OCI-LY3 (cell line): ENCODE data around the gene MCM8.

ENCODE experiments used
- CTCF ChIP-seq: fragments of 200-600, 300-600 bp; sonication (generic); IDR thresholded peaks from 2 replicates; pipeline ENCODE4 v1.5.1; 2014; ENCODE audit warnings: antibody characterized with exemption, low read length, low read depth
- EZH2phosphoT487 ChIP-seq: fragments of 200-600 bp; shearing (Covaris generic); IDR thresholded peaks from 2 replicates; pipeline ENCODE4 v1.6.1; 2018; ENCODE audit warnings: antibody characterized with exemption, mixed run types, low read depth

DNA sequence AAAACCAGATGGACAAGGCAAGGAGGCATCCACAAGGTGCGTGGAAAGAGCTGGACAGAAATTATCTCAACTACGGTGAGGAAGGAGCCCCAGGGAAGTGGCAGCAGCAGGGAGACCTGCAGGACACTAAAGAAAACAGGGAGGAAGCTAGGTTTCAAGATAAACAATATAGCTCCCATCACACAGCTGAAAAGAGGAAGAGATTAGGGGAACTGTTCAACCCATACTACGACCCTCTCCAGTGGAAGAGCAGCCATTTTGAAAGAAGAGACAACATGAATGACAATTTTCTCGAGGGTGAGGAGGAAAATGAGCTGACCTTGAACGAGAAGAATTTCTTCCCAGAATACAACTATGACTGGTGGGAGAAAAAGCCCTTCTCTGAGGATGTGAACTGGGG, 27.0 kb upstream of the MCM8 start:
- TF ChIP-seq CTCF (no peak), EZH2phosphoT487 (no peak)
